Neutrophil (primary cell): ENCODE results near the gene LRRC43.

Experiments used
- H3K27ac ChIP-seq: fragments of 200-600 bp; sonication (generic); 2 replicates; pipeline ENCODE4 v1.5.1; 2016; ENCODE audit warnings: mild to moderate bottlenecking, moderate library complexity
- H3K27me3 ChIP-seq: fragments of 200-600 bp; sonication (generic); 2 replicates; pipeline ENCODE4 v1.6.0; 2016; ENCODE audit warnings: mild to moderate bottlenecking
- H3K36me3 ChIP-seq: fragments of 200-600 bp; sonication (generic); 2 replicates; pipeline ENCODE4 v1.5.1; 2017
- H3K4me1 ChIP-seq, 2 experiments: fragments of 200-600 bp in 1 of 2; sonication (generic) in 1 of 2; 1 replicate in 1 of 2; 2 replicates in 1 of 2; pipeline versions ENCODE4 v1.5.1 to v1.6.1; 2013 to 2016; ENCODE audit warnings: low read depth in 1 of 2, low read length in 1 of 2, mild to moderate bottlenecking in 1 of 2, moderate library complexity in 1 of 2; ENCODE audit not compliant: control insufficient read depth in 1 of 2, insufficient read depth in 1 of 2
- H3K4me3 ChIP-seq, 2 experiments: fragments of 200-600 bp in 1 of 2; sonication (generic) in 1 of 2; 1 replicate in 1 of 2; 2 replicates in 1 of 2; pipeline ENCODE4 v1.5.1; 2013 to 2016; ENCODE audit warnings: low read depth in 1 of 2, low read length in 1 of 2, mild to moderate bottlenecking in 1 of 2, moderate library complexity in 1 of 2
- H3K9me3 ChIP-seq: fragments of 200-600 bp; sonication (generic); 2 replicates; pipeline ENCODE4 v1.5.1; 2016
- TF ChIP-seq, protein P1 (sequence below): fragments of 200-600 bp; sonication (generic); IDR thresholded peaks from 2 replicates; pipeline ENCODE4 v1.5.1; 2016; ENCODE audit warnings: antibody characterized with exemption

The LRRC43 gene

DNA sequence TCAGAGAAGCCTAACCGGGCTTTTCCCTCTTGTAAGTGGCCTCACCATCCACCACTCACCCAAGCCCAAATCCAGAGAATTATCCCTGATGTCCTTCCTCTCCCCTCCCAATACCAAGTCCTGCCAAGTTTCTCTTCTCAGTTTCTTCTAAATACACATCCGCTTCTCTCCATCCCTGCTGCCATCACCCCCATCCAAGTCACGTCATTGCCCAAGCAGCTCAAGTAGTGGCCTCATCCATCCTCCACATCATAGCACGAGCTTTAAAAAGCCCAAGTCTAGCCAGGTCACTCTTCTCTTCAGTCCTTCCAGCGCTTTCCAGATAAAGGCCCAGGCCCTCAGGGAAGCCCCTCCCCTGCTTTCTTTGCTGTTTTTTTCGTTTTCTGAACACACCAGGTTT is 34.3 kb upstream of the LRRC43 start:
- peaks cover 2% of the 10 kb centered on the region for H3K27me3 ChIP-seq
- TF ChIP-seq, protein P1, sequence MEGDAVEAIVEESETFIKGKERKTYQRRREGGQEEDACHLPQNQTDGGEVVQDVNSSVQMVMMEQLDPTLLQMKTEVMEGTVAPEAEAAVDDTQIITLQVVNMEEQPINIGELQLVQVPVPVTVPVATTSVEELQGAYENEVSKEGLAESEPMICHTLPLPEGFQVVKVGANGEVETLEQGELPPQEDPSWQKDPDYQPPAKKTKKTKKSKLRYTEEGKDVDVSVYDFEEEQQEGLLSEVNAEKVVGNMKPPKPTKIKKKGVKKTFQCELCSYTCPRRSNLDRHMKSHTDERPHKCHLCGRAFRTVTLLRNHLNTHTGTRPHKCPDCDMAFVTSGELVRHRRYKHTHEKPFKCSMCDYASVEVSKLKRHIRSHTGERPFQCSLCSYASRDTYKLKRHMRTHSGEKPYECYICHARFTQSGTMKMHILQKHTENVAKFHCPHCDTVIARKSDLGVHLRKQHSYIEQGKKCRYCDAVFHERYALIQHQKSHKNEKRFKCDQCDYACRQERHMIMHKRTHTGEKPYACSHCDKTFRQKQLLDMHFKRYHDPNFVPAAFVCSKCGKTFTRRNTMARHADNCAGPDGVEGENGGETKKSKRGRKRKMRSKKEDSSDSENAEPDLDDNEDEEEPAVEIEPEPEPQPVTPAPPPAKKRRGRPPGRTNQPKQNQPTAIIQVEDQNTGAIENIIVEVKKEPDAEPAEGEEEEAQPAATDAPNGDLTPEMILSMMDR: no peak
- H3K4me1 ChIP-seq: no peaks in the 10 kb centered on the region
- H3K4me3 ChIP-seq: no peak overlapping the region
- H3K9me3 ChIP-seq: no peaks in the 10 kb centered on the region
- H3K36me3 ChIP-seq: peaks cover 3% of the 10 kb centered on the region
- H3K27ac ChIP-seq: no peak overlapping the region

DNA sequence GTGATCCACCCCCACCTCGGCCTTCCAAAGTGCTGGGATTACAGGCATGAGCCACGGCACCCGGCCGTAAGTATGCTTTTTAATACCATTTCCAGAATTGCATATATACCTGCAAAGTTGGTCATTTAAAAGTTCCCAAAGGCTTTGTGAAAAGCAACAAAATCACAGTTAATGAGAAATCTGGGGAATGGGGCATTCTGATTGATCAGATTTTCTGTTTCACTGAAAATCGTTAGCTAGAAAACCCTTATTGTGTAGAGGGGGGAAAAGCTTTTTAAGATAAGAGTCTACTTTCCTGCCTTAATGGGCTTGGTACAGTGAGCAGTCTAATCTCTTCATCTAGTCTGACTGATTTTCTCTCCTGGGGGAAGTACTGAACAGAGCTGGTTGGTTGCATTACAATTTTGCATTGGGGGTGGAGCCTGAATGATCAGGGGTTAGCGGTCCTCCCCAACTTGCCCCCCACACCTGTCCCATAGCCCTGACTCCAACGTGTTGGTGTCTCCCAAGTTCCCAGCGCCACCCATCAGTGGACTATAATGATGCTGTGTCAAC is 32.7 kb upstream of the LRRC43 start:
- H3K4me3 ChIP-seq: no peak overlapping the region
- TF ChIP-seq, protein P1: no peak
- no peaks in the 10 kb centered on the region for H3K4me1 ChIP-seq
- H3K36me3 ChIP-seq: no peaks in the 10 kb centered on the region
- peaks cover 2% of the 10 kb centered on the region for H3K27me3 ChIP-seq
- H3K27ac ChIP-seq: no peak overlapping the region
- H3K9me3 ChIP-seq: no peaks in the 10 kb centered on the region

DNA sequence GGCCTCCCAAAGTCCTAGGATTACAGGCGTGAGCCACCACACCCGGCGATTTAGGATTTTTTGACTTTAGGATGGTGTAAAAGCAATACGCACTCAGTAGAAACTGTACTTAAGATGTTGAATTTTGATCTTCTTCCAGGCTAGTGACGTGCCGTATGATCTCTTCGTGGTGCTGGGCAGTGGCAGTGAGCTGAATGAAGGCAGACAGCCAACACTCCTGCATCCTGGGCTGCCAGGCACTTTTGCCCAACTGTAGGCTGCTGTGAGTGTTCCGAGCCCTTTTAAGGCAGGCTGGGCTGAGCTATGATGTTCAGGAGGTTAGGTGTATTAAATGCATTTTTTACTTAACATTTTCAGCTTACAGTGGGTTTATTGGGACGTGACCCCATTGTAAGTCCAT is 30.2 kb upstream of the LRRC43 start:
- no peak overlapping the region for H3K4me3 ChIP-seq
- H3K27ac ChIP-seq: no peak overlapping the region
- no peaks in the 10 kb centered on the region for H3K4me1 ChIP-seq
- no peaks in the 10 kb centered on the region for H3K9me3 ChIP-seq
- TF ChIP-seq, protein P1: no peak
- no peaks in the 10 kb centered on the region for H3K36me3 ChIP-seq
- peaks cover 2% of the 10 kb centered on the region for H3K27me3 ChIP-seq

- H3K9me3 ChIP-seq: no peaks in the 10 kb centered on the region
- H3K4me1 ChIP-seq: no peaks in the 10 kb centered on the region
- H3K4me3 ChIP-seq: no peak overlapping the region
- H3K27ac ChIP-seq: no peak overlapping the region
- H3K36me3 ChIP-seq: no peaks in the 10 kb centered on the region
- TF ChIP-seq, protein P1: no peak
- H3K27me3 ChIP-seq: peaks cover 2% of the 10 kb centered on the region
Measured at GRCh38 chr12:122155705-122156104, 27.2 kb upstream of the LRRC43 start.

- no peaks in the 10 kb centered on the region for H3K4me1 ChIP-seq
- no peak overlapping the region for H3K27ac ChIP-seq
- TF ChIP-seq, protein P1: no peak
- no peaks in the 10 kb centered on the region for H3K36me3 ChIP-seq
- H3K4me3 ChIP-seq: no peak overlapping the region
- no peaks in the 10 kb centered on the region for H3K27me3 ChIP-seq
- no peaks in the 10 kb centered on the region for H3K9me3 ChIP-seq
Measured at GRCh38 chr12:122158700-122159285, 24.1 kb upstream of the LRRC43 start.
